Stimulated activated CD4-positive, alpha-beta T cell treated with anti-CD3 and anti-CD28 coated beads, Interleukin-15, amount 100 ng/mL, for 1 hour (primary cell): ENCODE measurements around the gene ZNF888.
"Not testable (repeated sequence)": the region's sequence is repeated elsewhere in the genome, so short reads cannot be mapped to it uniquely, and the experiment has no call there.

ENCODE experiments used
- DNase-seq, 2 donors: peaks; one replicate each; pipeline ENCODE4 v3.0.0-alpha.2; 2020; ENCODE audit warnings: low read depth in 1 of 2, low spot score in 1 of 2

ZNF888 gene

GRCh38 chr19:52941941-52942385 lies 18.7 kb upstream of the ZNF888 start:
- DNase-seq: no peak

GRCh38 chr19:52941523-52941922 lies 18.3 kb upstream of the ZNF888 start:
- DNase-seq: not testable (repeated sequence)

- DNase-seq: not testable (repeated sequence)
Measured at GRCh38 chr19:52940905-52941304, 17.7 kb upstream of the ZNF888 start.

GRCh38 chr19:52938761-52939160 lies 15.5 kb upstream of the ZNF888 start:
- DNase-seq: no peak

- DNase-seq: no peak
Measured at GRCh38 chr19:52936954-52937325, 13.7 kb upstream of the ZNF888 start.

GRCh38 chr19:52936151-52936953 lies 13.1 kb upstream of the ZNF888 start:
- no peak for DNase-seq

- no peak for DNase-seq
Measured at GRCh38 chr19:52935434-52935833, 12.2 kb upstream of the ZNF888 start.

GRCh38 chr19:52924641-52925040 lies 1.4 kb upstream of the ZNF888 start:
- not testable (repeated sequence) for DNase-seq

GRCh38 chr19:52923778-52924593 lies 758 bp upstream of the ZNF888 start:
- no peak for DNase-seq

- DNase-seq: no peak
Measured at GRCh38 chr19:52917531-52917930, 5.7 kb downstream of the ZNF888 start.

- no peak for DNase-seq
Measured at GRCh38 chr19:52910648-52911047, 12.6 kb downstream of the ZNF888 start.

GRCh38 chr19:52904052-52904780 lies 19.0 kb downstream of the ZNF888 start:
- not testable (repeated sequence) for DNase-seq

- DNase-seq: no peak
Measured at GRCh38 chr19:52901842-52902241, 21.4 kb downstream of the ZNF888 start.

GRCh38 chr19:52898596-52898995 lies 24.6 kb downstream of the ZNF888 start:
- DNase-seq: not testable (repeated sequence)

- DNase-seq: no peak
Measured at GRCh38 chr19:52898101-52898500, 25.1 kb downstream of the ZNF888 start.

- peak; percentile 80 to 81 for DNase-seq
Measured at GRCh38 chr19:52897138-52897935, 25.9 kb downstream of the ZNF888 start, which contains the start of gene ZNF320. ZNF320 (minus strand) TSS chr19:52897635; CDS start chr19:52890255, 7,380 bp downstream.

- no peak for DNase-seq
Measured at GRCh38 chr19:52896431-52897137, 26.6 kb downstream of the ZNF888 start.

GRCh38 chr19:52891336-52891735 lies 31.9 kb downstream of the ZNF888 start:
- DNase-seq: no peak

- DNase-seq: no peak
Measured at GRCh38 chr19:52889931-52890330, 33.3 kb downstream of the ZNF888 start.

GRCh38 chr19:52889076-52889475 lies 34.2 kb downstream of the ZNF888 start:
- DNase-seq: no peak
